Stimulated activated CD4-positive, alpha-beta T cell treated with anti-CD3 and anti-CD28 coated beads, Interleukin-2, amount 100 ng/mL, for 24 hours (primary cell): ENCODE measurements around the gene RB1.
"Not testable (repeated sequence)": the region's sequence is repeated elsewhere in the genome, so short reads cannot be mapped to it uniquely, and the experiment has no call there.

Experiments
- DNase-seq, 2 donors: peaks; one replicate each; pipeline ENCODE4 v3.0.0-alpha.2; 2020

Gene RB1

DNA sequence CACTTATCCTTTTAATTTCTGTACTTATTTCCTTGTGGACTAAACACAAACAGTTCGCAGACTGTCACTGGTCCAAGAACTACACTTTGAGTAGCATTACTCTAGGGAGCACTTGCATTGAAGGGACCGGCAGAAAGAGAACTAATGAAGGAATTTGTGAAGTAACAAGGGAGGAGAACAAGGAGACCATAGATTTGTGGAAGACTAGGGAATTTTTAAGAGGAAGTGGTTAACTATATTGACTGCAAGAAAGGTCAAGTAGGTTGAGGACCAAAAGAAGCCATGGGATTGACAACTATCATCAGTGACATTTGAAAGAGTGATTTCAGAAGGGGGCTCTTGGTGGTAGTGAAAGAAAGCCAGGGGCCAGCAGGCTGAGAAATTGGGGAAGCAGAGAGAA lies 4.0 kb upstream of the RB1 start:
- no peak for DNase-seq

DNA sequence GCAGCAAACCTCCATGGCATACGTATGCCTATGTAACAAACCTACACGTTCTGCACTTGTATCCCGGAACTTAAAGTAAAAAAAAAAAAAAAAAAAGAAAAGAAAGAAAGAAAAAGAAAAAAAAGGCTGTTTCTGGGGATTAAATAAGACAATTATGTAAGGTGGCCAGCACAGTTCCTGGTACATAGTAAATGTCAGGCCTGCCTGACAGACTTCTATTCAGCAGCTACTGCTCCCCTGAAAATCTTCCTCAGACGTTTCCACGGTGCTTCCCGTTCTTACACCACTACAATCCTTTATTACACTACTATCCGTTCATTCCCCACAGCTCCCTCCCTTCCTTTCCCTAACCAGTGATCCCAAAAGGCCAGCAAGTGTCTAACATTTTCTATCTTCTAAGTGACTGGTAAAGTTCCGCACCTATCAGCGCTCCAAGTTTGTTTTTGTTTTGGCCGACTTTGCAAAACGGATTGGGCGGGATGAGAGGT lies 636 bp upstream of the RB1 start:
- no peak for DNase-seq

DNA sequence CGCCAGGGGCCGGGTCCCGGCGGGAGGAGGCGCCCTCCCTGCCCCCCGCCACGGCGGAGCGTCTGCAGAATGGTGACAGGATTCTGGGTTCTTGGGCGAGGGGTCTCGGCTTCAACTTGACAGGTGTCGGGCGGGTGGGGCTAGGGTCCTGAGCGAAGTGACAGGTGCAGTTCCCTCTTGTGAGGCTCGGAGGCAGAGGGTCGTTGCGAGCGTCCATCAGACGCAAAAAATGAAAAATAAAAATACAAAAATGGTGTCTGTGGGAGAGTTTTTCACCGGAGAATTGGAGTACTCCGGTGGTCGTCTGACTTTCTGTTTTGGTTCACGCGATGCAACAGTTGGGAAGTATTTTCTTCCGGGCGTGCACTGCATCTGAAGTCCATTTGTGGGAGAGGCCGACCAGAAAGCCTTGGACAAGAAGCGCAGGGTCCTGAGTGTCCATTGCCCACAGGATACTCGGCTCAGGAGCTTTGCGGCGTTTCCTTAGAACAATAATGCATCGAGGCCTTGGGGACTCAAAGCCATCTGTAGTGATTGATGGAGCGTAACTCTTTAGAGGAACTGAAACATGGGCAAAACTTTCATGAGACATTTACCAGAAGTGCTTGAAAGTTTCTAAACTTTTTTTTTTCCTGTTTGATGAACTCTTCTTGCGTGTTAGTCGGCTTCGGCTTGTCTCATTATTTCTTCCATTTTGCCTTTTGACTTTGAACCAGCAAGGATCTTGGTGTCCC lies 759 bp downstream of the RB1 start:
- DNase-seq, result peak in 1 of 2 donors; percentile 24

DNA sequence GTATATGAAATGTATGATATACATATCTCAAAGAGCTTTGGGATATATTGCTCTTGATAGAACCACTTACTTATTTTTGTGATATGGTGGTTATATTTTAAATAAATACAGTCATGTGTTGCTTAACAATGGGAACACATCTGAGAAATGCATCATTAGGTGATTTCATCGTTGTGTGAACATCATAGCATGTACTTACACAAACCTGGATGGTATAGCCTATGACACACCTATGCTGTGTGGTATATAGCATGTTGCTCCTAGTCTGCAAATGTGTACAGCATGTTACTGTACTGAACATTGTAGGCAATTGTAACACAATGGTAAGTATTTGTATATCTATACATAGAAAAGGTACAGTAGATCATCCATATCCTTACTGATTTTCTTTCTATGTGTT lies 7.7 kb downstream of the RB1 start:
- no peak for DNase-seq

DNA sequence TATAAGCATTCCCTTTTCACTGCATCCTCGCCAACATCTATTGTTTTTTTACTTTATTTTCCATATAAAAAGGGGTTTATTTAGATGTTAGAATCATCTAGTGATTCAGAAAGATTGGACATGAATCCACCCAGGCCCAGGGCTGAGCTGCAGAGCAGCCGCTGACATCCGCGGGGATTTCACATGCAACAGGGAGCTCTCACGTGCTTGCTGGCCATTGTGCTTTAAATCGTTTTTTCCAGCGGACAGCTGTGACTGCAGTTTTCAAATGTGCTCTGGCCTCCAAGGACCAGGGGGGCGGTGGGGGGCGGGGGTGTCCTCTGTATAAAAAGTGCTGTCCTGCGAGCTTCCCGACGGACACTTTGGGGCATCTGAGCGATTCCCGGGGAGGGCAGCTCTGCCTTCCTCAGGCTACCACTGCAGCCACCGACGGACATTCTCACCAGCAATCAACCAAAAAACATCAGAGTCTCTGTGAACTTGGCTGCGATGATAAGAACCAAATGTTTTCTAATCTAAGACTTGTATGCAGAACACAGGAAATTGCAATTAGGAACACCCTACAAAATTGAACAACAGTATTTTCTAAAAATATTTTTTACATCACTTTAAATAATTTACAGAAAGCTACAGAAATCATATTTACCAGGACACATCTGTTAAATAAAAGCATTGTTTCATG lies 12.6 kb downstream of the RB1 start:
- no peak for DNase-seq

DNA sequence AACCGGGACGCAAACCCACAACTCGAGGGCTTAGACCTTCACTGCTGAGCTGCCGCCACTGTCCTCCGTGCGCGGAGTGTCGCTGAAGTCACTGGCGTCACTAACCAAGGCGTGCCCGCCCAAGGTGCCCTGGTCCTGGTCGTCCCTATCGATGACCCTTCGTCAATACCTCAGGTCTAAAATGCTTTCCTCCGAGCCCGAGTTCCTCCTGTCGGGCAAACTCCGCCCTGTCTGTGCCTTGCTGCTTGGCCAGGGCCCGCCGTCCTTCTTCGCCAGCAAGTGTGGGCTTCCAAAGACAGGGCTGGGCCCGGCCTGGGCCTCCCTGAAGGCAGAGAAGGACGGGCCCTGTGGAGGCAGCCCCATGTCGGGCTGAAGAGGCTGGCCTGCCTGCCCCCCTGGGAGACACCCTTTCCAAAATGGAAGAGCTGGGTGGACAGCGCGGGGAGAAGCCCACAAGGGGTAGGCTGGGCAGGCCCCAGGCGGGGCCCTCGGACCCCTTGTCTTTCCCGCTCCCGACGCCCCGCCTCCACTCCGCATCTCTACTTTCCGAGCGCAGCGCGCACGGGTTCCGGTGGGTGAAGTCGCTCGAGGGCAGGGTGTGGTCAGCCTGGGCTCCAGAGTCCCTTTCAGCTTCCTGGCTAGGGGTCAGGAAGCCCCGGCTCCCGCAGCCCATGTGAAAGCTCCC lies 13.4 kb downstream of the RB1 start:
- DNase-seq, result no peak

DNA sequence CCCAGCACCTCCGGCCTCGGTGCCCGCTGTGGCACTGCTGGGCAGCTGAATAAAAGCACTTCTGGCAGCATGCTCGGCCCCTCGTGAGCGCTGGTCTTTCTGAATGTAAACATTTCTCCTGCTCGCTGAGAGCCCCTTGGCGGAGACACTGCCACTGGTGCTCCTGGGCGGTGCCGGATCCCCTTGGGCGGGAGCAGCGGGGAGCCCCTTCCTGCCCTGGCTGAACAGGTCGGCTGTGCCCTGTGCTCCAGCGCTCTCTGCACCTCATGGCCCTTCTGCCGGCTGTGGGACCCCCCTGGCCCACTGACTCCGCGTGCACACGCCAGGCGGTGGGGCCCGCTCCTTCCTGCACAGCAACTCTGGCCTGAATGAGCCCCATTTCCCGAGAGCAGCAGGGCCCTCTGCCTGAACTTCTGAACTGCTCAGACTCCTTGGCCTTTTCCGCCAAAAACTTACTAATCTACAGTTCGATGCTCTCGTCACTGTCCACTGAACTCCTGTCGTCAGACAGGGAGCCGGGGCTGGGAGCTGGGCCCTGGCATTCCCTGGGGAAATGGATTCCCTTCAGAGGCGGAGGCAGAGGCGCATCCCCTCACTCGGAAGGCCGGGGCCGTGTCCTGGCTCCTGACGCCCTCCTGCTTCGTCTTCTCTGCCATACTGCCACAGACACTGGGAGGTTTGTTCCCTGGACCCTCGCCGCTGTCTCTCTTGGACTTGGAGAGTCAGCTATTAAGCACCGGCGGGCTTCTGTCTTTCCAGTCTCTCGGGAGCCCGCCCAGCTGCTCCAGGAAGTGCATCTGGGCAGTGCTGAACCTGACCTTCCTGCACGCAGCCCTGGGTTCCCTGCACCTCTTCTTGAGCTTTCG lies 14.2 kb downstream of the RB1 start:
- DNase-seq, result no peak

DNA sequence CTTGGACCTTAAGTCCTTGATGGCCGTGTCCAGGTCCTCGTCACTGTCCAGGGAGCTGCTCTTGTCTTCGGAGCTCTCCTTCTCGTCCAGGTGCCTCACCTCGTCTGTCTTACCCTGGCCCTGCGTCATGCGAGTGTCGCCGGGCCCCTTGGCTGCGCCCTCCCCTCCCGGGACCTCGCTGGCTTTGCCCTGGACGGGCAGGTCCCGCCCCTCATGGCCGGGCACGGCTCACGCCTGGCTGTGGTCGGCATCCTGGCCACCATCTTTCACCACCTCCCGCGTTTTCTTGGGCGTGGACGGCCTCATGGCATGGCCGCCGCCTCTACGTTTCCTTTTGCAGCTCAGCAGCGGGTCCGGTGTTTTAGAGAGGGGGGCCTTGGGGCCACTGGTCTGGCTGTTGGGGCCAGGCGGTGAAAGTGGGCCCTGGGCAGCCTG lies 14.8 kb downstream of the RB1 start:
- no peak for DNase-seq

DNA sequence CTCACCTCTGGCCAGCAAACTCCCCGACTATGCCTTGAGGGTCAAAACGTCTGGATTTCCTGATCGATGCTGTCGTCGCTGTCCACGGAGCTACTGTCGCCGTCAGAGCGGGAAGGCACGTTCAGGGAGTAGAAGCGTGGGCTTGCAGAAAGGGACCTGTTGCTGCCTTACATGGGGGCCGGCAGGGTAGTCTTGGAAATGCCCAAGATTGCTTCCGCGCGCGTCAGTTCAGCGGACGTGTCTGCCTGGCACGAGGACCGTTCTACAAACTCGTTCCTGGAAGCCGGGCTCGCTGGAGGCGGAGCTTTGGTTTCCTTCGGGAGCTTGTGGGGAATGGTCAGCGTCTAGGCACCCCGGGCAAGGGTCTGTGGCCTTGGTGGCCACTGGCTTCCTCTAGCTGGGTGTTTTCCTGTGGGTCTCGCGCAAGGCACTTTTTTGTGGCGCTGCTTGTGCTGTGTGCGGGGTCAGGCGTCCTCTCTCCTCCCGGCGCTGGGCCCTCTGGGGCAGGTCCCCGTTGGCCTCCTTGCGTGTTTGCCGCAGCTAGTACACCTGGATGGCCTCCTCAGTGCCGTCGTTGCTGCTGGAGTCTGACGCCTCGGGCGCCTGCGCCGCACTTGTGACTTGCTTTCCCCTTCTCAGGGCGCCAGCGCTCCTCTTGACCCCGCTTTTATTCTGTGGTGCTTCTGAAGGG lies 15.4 kb downstream of the RB1 start:
- no peak for DNase-seq

DNA sequence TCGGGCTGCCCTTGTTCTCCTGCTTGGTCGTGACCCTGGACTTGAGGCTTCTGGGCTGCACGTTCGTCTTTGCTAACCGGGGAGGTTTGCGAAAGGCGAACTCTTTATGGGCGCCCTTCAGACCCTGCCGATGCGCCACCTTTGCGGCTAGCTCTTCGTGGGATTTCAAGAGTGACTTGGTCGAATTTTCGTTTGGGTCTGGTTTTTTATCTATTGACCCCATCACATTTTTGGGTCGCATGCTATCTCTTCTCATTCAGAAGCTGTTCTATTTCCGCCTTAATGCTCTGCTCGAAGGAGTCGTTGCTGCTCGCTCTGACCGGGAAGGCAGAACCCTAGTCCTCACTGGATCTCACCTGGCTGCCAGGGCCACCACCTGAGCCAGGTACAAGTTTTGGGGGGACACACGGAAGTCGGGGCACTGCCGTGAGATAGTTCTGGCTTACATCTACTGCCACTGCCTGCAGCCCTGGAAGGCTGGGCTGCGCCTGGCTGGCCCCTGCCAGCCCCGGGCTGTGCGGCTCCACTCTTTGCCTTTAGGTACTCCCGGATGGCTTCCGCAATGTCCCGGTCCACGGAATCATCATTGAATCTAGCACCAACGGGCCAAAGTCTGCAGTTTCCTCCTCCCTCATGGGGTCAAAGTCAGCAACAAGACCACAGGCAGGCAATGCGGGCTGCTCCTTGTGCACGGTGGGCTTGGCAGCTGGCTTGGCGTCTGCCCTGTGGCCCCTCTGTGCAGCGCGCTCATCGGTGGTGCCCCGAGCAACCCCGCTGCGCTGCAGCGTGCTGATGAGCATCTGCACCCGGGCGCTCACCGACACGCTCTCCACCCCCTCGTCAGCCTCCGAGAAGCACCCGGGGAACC lies 16.2 kb downstream of the RB1 start:
- no peak for DNase-seq

DNA sequence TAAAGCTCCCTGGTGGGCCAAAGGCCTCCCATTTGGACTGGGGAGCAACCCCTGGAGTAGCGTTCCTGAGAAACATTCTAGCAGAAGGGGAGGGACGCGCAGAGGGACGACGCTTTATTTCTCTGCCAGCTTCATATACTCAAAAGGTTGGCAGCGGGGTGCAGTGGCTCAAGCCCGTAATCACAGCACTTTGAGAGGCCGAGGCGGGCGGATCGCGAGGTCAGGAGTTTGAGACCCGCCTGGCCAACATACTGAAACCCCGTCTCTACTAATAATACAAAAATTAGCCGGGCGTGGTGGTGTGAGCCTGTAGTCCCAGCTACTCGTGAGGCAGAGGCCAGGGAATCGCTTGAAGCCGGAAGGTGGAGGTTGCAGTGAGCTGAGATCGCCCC lies 16.8 kb downstream of the RB1 start:
- DNase-seq, result no peak

DNA sequence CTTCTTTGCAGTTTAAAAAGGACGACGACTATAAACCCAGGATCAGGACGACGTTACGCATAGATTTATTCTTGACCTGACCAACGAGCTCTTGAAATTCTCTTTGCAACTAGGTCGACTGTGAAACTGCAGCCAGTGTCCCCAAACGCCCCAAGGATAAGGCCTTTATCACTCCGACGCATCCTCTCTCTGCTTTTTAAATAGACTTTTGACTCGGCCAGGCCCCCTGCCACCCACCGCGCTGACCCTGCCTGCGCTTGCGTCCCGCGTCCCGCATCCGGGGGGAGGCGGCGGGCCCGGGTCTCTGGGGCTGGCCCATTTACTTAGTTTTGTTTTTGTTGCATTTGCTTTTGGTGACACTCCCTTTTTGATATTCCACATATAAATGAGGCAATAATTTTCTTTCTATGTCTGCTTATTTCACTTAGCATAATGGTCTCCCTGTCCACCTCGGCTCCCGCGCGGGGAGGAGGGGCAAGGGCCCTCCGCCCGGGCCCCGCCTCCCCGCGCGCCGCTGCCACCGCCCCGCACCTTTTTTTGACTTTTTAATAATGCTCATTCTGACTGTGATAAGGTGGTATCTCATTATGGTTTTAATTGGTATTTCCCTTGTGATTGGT lies 17.4 kb downstream of the RB1 start:
- no peak for DNase-seq

DNA sequence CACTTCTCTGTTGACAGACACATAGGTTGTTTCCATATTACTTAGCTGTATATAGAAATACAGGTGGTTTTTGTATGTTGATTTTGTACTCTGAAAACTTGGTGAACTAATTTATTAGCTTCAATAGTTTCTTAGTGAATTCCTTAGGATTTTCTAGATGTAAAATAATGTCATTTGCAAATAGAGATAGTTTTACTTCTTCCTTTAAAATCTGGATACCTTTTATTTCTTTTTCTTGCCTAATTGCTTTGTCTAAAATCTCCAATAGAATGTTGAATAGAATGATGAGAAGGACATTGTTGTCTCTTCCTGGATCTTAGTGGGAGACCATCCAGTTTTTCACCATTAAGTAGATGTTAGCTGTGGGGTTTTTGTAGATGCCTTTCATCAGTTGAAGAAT lies 18.7 kb downstream of the RB1 start:
- no peak for DNase-seq

DNA sequence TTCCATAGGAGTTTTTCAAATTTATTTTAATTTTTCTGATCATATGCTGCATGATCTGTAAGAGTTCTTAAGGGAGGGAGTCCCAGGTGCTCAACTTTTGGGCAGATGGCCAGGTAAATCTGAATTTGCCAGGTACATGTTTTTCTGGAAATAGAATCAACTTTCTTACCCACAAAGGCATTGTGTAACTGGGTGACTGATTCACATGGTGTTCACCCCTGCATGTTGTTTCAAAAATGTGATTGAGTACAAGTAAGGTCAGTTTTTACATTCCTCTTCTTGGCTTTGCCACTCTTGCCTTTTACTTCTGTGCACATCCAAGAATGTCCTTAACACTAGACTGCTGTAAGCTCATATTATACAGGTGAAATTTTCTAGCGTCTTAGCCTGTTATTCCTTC lies 30.4 kb downstream of the RB1 start:
- no peak for DNase-seq

DNA sequence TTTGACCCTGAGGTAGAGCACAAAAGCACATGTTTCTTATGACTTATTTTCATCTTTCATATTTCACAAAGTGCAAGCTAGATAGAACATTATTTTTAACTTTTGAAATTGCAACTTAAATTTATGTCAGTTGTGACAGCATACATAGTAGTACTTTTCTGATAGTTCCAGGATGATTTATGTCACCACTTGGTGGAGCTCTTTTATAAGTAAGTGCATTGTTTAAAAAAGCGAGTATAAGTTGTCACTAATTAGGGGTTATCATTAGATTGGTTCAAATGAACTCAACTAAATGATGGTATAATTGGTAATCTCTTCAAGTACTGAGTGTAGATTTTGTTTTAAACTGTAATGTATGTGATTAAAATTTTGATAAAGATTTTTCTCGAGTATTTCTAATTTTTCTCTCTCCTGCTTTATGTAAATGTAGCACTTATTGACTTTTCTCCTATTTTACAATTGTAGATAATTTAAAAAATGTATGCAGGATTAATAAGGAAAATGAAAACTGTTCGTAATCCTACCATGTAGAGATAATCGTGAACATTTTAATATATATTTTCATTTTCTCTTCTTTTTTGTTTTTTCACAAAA lies 31.1 kb downstream of the RB1 start:
- DNase-seq, result no peak

DNA sequence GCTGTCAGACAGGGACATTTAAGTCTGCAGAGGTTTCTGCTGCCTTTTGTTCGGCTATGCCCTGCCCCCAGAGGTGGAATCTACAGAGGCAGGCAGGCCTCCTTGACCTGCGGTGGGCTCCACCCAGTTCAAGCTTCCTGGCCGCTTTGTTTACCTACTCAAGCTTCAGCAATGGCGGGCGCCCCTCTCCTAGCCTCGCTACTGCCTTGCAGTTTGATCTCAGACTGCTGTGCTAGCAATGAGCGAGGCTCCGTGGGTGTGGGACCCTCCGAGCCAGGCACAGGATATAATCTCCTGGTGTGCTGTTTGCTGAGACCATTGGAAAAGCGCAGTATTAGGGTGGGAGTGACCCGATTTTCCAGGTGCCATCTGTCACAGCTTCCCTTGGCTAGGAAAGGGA lies 35.6 kb downstream of the RB1 start:
- DNase-seq, result not testable (repeated sequence)

DNA sequence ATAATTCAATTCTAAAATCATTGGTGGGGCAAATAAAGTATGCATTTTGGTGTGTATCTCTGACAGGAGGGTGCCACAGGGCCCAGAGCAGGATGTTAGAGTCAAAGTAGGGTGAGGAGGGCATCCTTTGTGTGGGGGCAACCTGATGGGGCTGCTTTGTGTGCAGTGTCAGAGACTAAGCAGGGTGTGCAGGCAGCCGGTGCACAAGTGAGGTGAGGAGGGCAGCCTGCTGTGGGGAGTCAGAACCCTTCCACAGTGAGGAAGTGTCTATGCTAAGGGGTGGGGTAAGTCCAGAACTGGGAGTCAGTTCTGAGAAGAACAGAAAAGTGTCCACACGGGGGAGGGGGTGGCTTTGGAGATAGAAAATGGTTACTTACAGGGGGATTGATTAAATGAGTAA lies 40.7 kb downstream of the RB1 start:
- no peak for DNase-seq

DNA sequence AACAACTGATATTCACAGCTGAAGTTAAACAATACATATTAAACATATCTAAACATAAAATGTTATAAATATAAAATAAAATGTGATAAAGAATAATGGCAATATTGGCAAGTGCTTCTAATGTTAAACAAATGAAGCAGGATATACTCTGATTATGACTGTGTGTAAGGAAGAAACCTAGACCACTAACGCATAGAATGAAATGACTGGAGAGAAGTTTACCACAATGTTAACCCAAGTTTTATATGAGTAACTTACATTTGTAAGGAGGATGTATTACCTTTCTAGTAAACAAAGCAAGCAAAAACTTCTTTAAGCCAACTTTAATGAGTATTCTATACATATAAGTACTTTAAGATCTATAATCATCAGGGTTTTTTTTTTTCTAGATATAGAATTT lies 43.0 kb downstream of the RB1 start:
- no peak for DNase-seq

DNA sequence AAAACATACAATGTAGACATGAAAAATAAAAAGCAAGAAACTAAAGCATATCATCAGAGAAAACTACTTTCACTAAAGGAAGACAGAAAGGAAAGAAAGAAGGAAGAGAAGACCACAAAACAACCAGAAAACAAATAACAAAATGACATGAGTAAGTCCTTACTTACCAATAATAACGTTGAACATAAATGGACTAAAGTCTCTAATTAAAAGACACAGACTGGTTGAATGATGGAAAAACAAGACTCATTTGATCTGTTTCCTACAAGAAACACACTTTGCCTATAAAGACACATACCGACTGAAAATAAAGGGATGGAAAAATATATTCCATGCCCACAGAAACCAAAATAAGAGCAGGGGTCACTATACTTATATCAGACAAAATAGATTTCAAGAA lies 46.0 kb downstream of the RB1 start:
- no peak for DNase-seq

DNA sequence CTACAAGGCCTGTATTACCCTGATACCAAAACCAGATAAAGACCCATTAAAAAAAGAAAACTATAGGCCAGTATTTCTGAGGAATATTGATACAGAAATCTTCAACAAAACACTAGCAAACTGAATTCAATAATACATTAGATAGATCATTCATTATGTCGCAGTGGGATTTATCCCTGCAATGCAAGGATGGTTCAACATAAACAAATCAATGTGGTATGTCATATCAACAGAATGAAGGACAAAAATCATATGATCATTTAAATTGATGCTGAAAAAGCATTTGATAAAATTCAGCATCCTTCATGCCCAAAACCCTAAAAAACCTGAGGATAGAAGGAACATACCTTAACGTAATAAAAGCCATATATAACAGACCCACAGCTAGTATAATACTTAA lies 50.0 kb downstream of the RB1 start:
- no peak for DNase-seq

DNA sequence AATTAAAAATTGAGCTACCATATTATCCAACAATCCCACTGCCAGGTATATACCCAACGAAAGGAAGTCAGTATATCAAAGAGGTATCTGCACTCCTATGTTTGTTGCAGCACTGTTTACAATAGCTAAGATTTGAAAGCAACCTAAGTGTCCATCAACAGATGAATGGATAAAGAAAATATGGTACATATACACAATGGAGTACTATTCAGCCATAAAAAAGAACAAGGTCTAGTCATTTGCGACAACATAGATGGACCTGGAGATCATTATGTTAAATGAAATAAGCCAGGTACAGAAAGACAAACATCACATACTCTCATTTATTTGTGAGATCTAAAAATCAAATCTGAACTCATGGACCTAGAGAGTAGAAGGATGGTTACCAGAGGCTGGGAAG lies 52.0 kb downstream of the RB1 start:
- DNase-seq, result not testable (repeated sequence)
